Hepatic stellate cell (primary cell): ENCODE results near the gene ANKRD13D.

Experiments used
- DNase-seq: peaks from one replicate; pipeline ENCODE4 v3.0.0; 2011; ENCODE audit warnings: low spot score

The ANKRD13D gene

DNA sequence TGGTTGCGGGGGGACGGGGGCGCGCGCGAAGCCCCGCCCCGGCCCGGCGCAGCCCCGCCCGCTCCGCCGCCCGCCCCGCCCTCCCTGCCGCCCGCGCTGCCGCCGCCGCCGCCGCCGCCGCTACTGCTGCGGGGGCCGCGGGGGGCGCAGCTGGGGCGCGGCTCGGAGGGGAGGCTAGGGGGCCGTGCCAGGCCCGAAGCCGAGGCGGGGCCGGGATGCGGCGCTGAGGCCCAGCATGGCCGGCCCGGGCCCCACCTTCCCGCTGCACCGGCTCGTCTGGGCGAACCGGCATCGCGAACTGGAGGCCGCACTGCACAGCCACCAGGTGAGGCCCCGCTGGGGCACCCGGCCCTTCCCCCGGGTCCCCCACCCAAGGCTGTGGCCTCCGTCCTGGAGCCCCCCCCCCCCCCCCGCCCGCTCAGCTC, at the start of gene ANKRD13D:
Gene ANKRD13D (plus strand): TSS at position 78 of the 425 bp plus-strand sequence. CDS start 158 bp downstream, at position 236.
- no peak for DNase-seq

DNA sequence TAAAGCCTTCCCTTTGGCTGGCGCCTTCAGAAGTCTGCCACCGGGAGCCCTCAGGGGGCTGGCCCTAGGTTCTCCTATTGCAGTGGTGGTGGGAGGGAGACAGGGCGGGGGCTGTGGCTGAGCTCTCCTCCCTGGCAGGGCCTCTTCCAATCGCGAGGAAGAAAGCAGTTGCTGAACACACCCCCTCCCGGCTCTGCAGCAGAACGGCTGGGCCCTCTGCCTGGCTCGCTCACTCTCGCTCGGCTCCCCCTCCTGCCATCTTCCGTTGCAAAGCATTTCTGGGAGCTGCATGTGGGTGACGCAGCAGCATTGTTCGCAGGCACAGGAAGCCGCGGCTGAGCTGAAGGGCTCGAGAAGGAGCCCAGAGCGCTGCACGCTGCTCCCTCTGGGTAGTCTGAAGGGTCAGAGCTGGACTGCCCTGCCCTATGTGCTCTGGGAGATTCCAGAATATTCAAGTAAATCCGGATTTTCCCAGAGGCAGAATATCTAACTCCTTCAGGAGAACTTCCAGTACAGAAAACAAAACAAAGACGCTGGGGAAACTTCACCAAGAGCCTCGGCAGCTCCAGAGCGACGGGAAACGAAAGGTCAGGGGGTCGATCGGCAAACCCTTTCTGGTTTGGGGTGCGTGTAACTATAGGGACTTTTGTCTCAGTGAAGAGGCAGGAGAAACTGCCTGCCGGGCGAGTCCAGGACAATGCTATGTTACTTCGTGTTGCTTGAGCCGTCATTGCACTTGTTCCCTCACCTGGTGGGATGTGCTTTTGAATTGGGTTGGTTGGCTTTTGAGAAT, 49.1 kb upstream of the ANKRD13D start:
- DNase-seq = peak; percentile 92

DNA sequence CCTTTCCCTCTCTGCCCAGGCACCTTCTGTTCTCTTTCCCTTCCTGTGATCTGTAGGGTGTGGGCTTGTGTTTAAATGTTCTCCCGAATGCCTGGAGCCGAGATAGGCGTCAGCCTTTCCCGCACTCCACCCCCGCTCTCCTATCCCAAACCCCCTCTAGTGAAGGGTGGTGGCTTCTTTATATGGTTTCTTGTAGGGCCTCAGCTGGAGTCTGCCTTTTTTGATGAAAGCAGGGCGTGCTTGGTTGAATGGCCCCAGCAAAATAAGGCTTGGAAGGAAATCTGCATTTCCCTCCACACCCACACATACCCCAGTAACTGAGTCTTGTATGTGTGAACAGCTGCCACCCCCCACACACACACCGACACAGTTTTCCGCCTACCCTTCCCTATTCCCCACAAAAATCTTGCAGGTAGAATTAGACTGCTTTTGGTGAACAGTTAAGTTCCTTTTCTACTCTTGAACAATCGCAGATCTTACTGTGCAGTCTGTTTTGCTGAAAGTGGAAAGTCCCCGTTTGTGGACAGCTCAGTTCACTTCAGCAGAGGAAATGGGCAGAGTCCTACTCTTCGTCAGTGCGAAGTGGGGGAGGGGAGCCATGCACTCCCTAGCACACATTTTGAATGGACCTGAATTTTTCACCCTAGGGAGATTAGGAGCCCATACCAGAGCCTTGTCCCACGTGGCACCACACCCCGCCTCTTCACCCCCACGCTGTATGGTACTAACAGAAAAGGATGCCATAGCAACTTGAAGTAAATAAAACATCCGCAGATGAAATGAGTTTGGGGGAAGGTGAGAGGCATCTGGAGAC, 48.3 kb upstream of the ANKRD13D start:
- DNase-seq = peak; percentile 61

DNA sequence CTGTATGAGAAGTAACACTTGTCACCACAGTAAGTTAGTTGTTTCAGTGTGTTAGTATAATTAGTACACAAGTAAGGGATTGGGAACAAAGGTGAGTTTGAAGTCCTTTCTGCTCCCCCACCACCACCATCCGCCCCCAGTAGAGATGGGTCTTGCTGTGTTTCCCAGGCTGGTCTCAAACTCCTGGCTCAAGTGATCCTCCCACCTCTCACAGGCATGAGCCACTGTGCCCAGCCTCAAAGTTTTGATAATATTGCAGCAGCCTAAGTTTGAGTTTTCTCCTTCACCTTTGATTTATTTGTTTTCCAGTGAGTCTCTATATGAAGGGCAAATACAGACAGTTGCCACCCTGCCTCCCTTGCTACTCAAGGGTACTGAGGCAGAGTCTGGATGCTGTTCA, 46.6 kb upstream of the ANKRD13D start:
- no peak for DNase-seq

DNA sequence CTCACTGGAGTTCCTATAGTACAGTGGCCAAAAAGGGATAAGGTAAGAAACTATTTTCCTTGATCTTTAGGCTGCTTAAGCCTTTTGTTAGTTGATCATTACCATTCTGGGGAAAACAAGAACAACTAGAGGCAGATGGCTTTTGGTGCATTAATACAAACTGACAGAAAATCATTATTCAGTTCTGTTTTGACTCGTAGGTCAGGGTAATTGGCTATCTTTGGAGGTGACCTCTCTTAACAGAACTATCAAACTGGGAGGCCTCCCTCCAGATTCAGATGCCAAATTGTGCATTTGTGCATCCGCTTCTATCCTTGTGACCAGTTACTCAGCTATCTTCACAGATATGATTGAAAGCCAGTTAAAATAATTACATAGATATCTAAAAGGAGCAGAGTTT, 46.1 kb upstream of the ANKRD13D start:
- no peak for DNase-seq

DNA sequence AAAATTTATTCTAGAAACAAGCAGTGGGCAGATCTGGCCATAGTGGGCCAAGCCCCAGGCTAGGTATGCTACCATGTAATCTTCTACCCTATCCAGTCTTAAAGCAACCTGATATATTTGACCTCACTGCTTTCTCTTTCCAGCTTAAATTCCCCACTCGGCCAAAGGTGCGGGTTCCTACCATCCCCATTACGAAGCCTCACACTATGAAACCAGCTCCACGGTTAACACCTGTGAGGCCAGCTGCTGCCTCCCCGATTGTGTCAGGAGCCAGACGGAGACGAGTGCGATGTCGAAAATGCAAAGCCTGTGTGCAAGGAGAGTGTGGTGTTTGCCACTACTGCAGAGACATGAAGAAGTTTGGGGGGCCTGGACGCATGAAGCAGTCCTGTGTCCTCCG, 44.1 kb upstream of the ANKRD13D start:
- DNase-seq = no peak

DNA sequence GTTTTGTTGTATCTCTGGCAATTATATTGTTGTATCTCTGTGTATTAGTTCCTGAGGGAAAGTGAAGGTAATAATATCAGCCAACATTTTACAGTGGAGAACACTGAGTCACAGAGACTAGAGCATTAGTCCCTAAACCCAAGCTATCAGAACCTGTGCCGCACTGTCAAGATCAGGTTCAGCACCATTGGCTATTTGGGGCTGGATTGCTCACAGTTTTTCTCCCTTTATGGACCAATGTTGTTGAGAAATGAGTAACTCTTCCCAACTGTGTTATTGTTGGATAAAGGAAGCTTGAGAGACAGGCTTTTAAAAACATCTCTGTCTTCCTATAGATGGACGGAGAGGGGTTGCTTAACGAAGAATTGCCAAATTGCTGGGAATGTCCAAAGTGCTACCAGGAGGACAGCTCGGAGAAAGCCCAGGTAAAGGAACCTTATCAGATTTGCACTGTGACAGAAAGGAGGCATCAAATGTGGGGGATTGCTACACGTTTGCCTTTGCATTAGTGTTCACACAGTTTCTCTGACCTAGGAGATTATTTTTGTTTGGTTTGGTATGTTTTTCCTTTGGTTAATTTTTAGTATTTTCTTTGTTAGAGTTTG, 41.1 kb upstream of the ANKRD13D start:
- no peak for DNase-seq

DNA sequence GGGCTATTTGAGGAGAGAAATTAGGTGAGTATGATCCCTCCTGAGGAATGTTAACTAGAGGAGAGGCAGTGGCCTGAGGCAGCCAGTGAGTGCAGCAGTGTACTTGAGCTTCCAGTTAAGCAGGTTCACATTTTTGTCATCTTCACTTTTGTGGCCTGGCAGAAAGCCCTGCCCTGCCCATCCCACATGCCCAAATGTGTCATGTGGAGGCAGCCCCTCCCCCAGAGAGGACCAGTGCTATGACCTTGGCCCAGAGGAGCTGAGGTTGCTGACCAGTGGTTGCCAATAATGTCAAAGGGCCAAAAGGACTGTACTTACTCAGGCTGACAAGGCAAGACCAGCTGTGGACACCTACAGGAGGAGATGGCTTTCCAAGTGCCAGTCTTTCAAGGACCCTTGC, 40.5 kb upstream of the ANKRD13D start:
- DNase-seq = no peak

DNA sequence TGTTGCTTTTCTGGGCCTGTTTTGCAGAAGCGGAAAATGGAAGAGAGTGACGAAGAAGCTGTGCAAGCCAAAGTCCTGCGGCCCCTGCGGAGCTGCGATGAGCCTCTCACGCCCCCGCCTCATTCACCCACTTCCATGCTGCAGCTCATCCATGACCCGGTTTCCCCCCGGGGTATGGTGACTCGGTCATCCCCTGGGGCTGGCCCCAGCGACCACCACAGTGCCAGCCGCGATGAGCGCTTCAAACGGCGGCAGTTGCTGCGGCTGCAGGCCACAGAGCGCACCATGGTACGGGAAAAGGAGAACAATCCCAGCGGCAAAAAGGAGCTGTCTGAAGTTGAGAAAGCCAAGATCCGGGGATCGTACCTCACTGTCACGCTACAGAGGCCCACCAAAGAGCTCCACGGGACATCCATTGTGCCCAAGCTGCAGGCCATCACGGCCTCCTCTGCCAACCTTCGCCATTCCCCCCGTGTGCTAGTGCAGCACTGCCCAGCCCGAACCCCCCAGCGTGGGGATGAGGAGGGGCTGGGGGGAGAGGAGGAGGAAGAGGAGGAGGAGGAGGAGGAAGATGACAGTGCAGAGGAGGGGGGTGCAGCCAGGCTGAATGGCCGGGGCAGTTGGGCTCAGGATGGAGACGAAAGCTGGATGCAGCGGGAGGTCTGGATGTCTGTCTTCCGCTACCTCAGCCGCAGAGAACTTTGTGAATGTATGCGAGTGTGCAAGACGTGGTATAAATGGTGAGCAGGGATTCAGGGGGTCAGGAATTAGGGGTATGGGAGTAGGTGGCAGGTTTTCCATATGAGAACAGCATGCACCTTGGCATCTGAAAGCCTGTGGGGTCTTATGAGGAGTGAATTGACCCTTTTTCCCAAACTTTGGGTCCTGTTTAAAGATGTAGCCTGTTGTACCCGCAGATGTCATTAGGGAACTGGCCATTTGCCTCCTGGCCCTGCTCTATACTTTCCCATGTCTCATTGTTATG, 38.8 kb upstream of the ANKRD13D start:
- DNase-seq = no peak

DNA sequence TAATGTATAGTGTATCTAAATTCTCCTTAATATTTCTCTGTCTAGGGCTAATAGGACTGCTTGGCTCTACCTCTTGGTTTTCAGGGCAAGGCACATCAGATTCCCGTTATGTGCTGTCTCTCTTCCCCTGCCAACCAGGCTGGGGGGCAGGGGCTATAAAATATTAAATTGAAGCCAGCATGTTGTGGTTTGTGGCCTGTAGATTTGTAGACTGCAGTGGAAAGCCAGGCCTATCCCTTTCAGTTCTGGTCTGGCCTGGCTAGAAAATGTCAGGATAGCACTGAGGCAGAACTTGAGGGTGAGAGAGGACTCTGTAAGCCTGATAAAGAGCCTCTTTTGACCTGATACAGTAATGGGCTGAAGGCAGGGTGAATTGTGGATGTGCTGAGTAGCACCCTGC, 37.3 kb upstream of the ANKRD13D start:
- DNase-seq = no peak

DNA sequence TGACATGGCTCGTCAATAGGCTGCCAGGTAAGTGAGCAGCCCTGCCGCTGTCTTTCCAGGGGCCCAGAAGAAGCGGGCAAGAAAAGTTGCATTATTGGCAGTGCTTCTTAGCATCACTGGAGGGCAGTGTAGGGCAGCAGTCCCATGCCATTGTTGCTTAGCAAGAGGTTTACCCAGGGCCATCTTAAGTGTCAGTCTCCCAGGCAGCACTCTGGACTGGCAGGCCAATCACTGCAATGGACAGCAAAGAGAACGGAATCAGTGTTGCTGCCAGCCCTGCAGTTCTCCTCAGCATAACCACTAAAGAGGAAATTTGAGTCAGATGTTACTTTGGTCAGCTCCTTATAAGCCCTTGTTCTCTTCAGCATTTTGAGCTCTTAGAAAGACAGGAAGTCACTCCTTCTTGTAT, 36.3 kb upstream of the ANKRD13D start:
- no peak for DNase-seq

DNA sequence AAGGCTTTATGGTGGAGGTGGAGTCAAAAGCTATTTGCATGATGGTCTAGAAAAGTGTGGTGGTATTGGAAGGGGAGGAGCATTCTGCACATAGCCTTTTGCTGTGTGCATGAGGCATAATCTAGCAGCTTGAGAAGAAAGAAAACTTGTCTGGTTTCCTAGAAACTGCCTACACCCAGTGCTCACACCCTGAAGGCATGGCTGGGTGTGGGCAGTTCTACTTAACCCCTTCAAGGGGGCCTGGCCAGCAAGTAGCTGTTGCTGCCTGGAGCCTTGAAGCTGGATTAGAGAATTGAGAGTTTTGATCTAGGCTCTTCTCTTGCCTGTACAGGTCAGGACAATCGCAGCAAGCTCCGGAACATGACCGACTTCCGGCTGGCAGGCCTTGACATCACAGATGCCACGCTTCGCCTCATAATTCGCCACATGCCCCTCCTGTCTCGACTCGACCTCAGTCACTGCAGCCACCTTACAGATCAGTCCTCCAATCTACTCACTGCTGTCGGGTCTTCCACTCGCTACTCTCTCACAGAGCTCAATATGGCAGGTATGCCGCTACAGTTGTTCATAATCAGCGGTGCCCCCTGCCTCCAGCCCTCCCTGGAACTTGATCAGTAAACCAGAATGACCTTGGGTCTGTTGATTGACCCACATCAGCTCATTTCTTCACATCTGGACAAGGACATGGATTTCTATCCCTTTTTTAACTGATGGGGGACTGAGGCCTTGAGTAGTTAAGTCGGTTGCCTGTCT, 35.1 kb upstream of the ANKRD13D start:
- DNase-seq = no peak

DNA sequence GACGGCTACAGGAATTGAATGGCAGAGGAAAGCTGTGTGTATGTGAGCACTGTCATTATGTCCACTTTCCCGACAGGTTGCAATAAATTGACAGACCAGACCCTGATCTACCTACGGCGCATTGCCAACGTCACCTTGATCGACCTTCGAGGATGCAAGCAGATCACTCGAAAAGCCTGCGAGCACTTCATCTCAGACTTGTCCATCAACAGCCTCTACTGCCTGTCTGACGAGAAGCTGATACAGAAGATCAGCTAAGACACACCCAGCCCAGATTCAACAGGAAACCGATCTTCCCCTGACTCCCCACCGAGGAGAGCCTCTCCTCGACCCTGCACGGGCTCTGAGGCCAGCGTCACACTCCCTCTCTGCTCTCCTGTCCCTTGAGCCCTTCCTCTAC, 34.3 kb upstream of the ANKRD13D start:
- DNase-seq = no peak

DNA sequence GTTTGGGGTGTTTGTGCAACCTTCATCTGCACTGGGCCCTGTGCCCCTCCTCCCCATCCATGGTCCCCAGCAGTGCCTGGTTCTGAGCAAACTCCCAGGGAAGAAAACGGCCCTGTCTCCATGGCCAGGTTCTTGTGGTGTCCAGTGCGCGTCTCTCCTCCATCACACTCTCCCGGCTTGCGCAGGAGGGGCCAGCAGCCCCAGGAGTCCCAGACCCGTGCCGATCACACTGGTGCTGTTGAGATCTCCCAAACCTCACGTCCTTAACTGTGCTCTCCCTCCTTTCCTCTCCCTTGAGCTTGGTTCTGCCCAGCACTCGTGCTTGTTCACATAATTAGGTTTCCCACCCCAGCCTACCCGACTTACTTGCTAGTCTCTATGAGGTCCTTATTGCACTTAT, 33.8 kb upstream of the ANKRD13D start:
- DNase-seq = no peak

DNA sequence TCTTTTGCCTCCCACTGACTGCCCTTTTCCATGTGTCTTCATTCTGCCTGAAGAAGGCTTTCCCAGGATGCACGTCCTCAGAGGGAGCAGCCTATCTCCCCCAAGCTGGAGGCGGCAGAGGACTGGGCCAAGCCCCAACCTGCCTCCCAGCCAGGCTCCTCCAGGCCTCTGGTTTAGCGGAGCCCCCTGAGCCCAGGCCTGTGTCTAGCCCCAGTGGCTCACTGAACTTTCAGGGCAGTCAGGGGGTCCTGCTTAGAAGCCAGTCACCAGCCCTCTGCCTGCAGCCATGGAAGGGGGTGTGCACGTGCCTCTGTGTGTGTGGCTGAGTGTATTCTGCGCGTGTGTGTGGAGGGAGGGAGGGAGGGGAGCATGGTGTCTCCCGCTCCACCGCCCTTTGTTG, 33.2 kb upstream of the ANKRD13D start:
- no peak for DNase-seq

DNA sequence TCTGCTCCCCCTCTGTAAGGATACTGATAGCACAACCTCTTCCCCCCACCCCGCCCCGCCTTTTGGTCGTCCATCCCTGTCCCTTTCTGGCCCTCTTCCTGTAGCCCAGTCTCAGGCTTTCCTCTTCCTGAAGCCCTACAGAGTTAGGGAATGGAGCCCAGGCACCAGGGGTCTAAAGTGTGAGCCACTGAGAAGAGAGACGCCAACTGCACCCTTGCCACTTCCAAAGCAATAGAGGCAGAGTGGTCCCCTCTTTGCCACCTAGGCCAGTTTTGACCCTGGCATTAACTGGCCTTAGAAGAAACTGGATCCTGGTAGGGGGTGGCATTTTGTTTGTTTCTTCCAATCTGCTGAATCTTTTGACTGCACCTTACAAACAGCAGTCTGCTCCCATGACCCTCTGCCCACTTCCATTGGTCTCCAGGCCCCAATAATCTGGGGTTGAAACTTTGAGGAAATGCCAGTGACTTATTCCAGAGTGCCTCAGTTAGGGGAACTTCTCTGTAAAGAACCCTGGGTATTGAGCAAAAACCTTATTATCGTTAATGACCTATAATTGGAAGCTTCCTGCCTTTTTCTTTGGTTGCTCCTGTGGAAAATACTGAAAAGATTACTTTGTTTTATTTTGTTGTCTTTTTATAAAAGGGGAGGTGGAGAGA, 32.5 kb upstream of the ANKRD13D start:
- no peak for DNase-seq

DNA sequence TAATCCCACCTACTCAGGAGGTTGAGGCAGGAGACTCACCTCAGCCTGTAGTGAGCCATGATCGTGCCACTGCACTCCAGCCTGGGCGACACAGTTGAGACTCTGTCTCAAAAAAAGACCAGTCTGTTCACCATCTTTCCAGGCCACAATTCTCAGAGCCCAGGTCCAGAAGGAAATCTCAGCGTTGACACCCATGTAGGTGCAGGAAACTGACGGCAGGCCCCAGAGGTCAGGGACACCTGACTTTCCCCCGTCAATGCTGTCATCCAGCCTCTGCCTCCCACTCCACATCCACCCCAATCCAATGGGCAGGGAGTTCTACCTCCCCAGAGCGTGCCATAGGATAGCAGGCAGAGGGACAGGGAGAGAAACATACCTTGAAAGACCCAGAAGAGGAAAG, 28.7 kb upstream of the ANKRD13D start:
- no peak for DNase-seq

DNA sequence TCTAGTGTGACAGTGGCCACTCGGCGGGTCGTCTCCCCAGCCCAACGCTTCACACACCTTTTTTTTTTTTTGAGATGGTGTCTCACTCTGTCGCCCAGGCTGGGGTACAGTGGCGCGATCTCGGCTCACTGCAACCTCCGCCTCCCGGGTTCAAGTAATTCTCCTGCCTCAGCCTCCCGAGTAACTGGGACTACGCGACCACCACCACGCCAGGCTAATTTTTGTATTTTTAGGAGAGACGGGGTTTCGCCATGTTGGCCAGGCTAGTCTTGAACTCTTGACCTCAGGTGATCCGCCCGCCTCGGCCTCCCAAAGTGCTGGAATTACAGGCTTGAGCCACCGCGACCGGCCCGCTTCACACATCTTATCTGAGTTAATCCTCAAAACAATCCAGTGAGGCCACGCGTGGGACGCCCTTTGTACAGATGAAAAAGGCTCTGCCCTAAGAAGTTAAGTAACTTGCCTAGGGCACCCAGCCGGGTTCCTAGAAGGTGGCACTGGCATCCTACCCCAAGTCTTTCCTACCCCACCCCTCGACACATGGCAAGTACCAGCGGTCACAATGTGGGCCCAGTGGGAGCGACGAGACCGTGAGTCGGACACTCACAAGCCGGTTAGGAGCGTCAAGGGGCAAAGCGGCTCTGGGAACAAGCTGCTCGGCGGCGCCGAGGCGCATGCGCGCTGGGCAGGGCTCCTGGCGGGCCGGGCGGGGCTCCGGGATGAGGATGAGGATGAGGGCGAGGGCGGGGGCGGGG, 28.0 kb upstream of the ANKRD13D start:
- DNase-seq = peak; percentile 89

DNA sequence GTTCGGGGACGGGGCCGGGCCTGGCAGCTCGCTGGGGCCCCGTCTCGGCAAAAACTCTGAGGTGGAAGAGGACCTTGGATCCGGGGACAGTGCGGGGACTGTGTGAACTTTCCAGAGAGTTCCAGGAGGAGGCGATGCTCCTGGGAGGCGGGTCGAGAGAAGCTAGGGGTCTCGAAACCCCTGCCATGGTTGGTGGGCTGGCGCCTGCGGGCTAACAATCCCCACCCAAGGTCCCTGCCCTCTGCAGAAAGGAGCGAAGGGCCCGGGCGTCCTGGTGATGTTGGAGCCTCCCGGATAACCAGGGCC, 27.5 kb upstream of the ANKRD13D start:
- DNase-seq = no peak
